Activated CD8-positive, alpha-beta memory T cell treated with anti-CD3 and anti-CD28 coated beads for 1 hour (primary cell): ENCODE results near the gene SLC34A3.
A peak's percentile ranks its signal among the peaks of the same experiment; 100 is the strongest.
"Not testable (repeated sequence)": the region's sequence is repeated elsewhere in the genome, so short reads cannot be mapped to it uniquely, and the experiment has no call there.

Experiments
- DNase-seq, 2 donors: peaks; one replicate each; pipeline ENCODE4 v3.0.0-alpha.2; 2020; ENCODE audit warnings: low read depth in 1 of 2; ENCODE audit errors: extremely low read depth in 1 of 2

SLC34A3 gene

GRCh38 chr9:137241490-137242268 is 11.0 kb downstream of the SLC34A3 start:
- DNase-seq, result peak; percentile 48 to 56

GRCh38 chr9:137242269-137243203 is 11.8 kb downstream of the SLC34A3 start:
- DNase-seq, result no peak

DNA sequence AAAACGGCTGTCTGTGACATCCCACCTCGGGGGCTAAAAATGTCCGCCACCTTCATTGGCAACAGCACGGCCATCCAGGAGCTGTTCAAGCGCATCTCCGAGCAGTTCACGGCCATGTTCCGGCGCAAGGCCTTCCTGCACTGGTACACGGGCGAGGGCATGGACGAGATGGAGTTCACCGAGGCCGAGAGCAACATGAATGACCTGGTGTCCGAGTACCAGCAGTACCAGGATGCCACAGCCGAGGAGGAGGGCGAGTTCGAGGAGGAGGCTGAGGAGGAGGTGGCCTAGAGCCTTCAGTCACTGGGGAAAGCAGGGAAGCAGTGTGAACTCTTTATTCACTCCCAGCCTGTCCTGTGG is 12.5 kb downstream of the SLC34A3 start:
- DNase-seq, result not testable (repeated sequence)

DNA sequence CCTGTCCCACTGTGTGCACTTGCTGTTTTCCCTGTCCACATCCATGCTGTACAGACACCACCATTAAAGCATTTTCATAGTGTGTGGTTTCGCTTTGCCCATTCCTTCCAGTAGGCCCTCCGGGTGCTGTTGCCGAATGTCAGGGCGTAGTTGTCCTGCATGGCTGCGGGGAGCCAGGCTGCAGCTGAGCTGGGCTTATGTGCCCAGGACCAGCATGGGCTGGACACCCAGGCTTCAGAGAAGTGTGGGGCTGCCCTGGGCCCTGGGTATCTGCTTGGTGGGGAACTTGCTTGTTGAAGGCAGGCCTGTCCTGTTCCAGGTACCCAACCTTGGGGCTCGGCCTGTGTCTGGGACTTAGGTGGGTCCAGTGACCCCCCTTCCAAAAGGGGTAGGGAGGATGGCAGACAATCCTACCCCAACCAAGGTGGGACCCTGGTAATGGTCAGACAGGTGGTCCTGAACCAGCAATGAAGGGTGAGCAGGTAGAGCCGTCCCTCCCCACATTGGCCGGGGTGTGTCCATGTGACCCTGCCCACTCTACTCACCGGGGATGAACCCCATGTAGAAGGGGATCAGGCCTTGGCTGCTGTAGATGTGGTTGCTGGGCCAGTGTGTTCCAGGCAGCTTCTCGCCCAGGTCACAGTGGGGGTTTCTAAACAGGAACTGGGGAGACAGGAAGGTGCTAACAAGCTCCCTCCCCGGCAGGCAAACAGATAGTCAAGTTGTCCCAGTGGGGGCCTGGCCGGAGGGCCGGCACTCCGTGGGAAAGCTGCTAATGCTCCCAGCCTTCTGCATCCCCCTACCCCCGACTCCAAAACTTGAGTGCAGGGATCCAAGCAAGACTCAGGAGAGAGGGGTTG is 13.2 kb downstream of the SLC34A3 start:
- DNase-seq, result no peak

GRCh38 chr9:137244486-137245449 is 14.1 kb downstream of the SLC34A3 start:
- no peak for DNase-seq

GRCh38 chr9:137245450-137246421 is 15.0 kb downstream of the SLC34A3 start:
- DNase-seq, result no peak

DNA sequence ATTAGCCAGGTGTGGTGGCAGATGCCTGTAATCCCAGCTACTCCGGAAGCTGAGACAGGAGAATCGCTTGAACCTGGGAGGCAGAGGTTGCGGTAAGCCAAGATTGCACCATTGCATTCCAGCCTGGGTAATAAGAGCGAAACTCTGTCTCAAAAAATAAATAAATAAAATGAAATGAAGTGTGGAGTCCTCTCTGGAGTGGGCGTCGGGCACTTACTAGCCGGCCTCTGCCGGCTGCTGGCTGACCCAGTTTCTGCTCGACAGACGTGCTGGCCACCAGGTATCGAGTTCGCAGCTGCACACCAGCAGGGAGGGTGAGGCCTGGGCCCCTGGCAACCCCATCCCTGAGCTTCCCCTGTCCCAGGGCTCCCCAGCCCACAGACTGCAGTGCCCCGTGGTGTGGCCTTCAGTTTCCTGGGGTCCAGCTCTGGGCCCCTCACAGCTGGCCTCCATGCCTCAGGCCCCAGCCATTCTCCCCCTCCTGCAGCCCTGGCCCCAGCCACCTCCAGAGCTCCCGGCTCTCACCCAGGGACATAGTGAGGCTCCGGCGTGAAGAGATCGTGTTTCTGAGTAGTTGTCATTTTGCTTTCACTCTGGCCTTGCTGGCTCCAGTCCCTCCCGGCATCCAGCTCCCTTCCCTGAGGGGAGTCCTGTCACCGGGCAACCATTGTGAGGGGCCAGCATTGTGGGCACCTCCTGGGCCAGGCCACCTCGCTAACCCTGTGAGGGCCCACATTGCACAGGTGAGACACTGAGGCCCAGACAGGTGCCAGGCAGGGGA is 16.6 kb downstream of the SLC34A3 start:
- DNase-seq, result no peak

GRCh38 chr9:137247916-137248175 is 17.1 kb downstream of the SLC34A3 start:
- no peak for DNase-seq

DNA sequence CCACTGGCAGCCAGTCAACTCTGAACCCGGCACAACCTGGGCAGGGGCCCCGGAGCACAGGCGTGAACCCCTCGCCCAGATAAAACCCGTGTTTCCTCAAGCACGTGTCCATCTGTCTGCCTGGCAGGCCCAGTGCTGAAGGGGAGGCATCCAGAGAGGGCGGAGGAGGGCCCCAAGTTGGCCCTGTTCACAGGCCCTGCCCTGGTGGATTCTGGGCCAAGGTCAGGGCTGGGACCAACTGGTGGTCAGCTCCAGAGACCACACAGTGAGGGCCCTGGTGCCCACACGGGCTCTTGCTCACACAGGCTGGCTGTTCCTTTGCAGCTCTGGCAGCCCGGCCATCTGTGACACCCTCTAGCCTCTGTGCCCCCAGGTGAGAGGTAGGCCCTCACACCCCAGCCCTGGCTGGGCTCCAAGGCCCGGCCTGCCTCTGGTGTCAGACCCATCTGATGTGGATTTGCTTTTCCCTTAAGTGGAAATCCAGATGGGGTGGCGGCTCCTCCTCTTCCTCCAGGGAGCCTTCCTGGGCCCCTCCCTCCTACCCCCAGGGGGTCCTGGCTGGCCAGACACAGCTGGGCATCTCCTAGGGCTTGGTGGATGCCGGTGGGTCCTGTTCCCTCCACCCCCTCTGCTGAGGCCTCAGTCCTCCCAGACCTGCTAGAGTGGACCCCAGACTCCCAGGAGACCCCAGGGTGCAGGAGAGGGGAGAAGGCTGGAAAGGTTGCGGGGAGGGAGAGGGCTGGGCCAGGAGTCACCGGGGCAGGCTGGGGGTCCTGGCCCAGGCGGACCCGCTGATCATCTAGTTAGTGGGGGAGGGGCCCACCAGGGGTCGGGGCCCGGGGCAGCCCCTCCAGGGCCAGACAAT is 19.9 kb downstream of the SLC34A3 start:
- DNase-seq, result no peak

DNA sequence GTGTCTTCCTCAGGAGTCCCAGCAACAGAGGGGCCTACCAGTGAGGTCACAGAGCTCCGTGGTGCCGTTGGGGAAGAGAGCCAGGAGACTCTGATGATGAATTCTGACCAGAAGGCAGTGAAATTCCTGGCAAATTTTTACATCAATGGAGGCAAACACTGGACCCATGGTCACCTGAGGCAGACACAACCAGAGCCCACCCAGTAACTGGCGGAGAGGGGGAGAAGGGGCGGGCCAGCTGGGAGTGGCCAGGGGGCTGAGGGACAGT is 20.4 kb downstream of the SLC34A3 start, which contains the start of gene STPG3:
Gene STPG3, plus strand, starts transcription at position 93 of the 268 bp plus-strand sequence. Its CDS starts 1 bp downstream, at position 94.
- no peak for DNase-seq

DNA sequence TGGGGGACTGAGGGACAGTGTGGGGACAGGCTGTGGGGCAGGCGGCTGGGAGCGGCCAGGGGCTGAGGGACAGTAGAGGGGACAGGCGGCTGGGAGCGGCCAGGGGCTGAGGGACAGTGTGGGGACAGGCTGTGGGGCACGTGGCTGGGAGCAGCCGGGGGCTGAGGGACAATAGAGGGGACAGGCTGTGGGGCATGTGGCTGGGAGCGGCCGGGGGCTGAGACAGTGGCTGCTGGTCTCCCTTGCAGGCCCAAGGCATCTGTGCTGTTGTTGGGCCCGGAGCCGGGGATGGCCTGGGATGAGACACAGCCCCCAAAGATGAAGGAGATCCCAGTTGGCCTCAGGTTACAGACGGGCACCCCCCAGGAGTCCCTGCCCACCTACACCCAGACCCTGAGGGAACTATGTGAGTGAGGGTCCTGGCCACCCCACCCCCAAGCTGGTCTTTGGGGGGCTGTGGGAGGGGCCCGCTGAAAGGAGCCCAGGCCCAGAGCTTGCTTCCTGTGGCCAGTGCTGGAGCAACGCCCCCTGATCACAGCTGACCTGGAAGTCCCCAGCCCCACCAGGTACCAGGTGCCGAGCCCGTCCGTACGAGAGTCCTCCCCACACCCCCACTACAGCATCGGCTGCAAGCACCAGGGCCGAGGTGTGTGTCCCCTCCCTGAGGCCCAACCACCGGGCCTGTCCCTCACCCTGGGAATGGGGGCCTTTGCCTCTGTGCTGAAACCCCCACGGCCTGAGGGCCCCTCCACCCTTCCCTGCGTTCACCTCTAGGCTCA is 21.0 kb downstream of the SLC34A3 start:
- DNase-seq, result no peak

DNA sequence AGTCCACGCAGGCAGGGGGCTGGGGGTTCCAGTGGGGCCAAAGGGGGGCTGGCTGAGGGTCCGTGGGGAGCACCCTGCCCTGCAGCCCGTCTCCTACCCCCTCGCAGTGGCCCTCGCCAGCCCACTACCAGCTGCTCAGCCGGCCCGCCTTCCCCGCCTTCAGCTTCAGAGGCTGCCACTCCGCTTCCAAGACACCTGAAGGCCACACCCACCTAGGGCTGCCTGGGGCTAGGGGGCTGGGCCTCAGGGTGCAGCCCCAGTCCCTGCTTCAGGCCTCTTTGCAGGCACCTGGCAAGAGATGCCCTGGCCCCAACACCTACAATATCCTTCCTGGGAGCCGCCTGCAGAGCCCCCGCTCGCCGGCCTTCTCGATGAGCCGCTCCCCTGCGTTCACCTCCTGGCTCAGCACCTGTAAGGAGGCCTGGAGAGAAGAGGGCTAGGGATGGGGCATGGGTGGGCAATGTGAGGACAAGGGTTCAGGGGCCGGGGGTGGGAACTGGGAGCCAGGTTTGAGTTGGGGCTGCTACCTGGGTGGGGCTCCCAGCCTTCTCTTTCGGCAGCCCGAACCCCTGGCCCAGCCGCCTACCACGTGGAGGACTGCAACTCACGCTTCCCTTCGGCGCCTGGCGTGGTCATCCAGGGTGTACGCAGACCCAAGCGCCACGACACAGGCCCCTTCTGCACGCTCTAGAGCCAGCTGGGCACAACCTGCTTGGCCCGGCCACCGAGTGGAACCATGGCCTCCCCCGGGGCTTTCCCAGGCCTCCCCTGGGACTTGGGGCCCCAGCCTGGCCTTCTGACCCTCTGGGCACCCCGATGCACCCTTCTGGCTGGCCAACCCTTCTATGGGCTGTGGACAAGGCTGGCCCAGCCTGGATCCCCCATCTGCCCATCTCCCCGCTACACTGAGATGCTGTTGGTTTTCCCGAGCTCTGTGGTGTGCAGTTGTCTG is 22.1 kb downstream of the SLC34A3 start:
- no peak for DNase-seq

DNA sequence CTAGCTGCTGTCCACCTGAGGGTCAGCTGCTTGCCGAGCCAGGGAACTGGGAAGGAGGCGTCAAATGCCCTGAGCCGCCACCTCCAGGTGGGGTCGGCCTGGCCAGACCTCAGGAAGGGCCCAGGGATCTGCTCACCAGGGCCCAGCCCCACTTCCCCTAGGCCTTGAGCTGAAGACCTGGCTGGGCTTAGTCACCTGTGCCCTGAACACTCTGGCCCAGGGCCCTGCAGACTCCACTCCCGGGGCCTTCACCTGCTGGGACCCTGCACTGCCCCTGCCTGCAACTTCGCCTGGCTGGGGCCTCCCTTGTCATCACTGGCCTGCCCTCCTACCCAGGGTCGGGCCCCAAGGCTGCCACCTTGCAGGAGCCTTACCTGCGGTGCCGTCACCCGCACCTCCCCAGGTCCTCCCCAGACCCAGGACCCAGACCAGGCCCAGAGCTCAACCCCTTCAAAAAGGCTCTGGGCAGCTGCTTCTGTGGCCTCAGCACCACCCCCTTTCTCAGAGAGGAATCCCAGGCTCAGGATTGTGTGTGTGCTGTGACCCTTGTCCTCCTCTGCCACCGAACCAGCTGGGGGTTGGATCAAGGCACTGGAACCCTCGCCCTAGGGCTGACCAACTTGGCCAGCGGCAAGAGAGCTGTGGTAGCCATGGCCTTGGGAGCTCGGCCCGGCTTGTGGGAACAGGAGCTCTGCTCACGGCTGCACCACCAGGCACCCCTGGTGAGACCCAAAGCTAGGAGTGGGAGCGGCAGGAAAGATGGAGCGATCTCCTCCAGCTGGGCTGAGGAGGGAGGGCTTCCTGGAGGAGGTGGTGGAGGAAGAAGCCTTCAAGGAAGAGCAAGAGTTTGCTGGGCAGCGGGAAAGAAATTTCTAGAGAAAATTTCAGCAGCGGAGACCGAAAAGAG is 23.3 kb downstream of the SLC34A3 start:
- DNase-seq, result no peak

DNA sequence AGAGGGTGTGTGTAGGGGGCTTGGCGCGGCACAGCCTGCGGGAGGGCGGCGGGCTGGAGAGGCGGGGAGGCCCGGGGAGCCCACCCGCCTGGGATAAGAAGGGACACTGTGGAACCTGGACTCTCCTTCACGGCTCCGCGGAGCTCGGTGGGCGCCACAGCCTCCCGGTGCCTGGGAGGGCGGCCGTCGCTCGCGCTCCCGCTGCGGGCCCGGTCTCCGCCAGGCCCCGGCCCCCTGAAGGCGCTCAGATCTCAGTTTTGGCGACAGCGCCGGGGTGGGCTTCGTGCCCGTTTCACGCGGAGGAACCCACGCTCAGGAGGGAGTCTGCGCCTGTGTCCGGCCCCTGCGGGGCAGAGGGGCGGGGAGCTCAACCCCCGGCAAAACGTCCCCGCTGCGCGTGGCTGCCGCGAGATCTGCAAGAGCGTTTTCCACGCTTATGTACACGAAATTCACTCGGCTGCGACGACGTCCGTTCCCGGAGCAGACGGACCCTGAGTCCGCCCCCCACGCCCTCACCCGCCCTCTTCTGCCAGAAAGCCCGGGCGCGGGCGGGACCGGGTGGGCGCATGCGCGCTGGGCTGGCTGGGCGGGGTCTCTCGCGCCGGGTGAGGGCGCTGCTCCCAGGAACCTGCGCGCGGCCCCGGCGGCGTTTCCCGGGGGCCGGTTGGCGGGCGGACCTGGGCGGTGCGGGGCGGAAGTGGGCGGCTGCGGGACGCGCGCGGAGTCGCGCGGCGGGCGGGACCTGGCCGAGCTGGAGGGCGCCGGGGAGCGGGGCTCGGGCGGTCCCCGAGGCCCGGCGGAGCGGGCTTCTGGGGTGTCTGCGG is 24.1 kb downstream of the SLC34A3 start, which contains the start of gene NELFB:
Gene NELFB, plus strand, starts transcription at position 704 of the 824 bp plus-strand sequence.
- DNase-seq, result peak; percentile 80 to 99
